ENCODE measurements around the gene L3MBTL4.

Gene L3MBTL4

DNA sequence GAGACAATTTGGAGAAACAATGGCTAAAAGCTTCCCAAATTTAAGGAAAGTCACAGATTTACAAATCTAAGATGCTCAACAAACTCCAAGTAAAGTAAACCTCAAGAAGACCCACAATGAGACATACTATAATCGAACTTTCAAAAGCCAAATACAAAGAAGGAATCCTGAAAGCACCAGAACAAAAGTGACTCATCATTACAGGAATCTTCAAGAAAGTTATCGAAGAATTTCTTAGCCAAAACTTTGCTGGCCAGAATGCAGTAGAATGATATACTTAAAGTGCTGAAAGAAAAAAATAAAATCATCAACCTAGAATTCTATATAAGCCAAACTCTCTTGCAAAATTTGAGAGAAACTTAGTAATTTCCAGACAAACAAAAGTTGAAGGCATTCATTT, 412.8 kb downstream of the L3MBTL4 start:
- ATAC-seq, result no peak
- H3K4me1 Mint-ChIP-seq, result peaks cover 15% of the 10 kb centered on the region
- no peak overlapping the region for H3K4me3 Mint-ChIP-seq

DNA sequence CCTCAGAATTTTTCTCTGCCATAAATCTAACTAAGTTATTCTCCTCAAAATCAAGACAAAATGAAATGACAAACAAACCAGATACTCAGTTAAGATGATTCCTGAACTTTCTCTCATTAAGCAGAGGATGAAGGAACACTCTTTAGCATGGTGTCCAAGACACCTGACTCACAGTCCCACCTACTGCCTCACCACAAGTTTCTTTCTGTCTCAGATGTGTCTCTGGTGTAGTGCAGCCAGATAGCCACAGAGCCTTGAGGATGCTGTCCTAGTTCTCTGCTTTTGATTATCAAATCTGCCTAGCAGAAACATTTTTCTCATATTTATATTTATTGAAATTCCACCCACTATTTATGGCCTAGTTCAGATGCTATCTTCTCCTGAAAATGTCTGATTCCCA, 415.8 kb downstream of the L3MBTL4 start:
- no peak for ATAC-seq
- Mint-ChIP-seq H3K4me1 (peaks cover 4% of the 10 kb centered on the region), H3K9me3 (peaks cover 4% of the 10 kb centered on the region), H3K4me3 (no peak overlapping the region), H3K27ac (no peak overlapping the region), H3K27me3 (no peaks in the 10 kb centered on the region), H3K36me3 (peaks cover 6% of the 10 kb centered on the region)

More for the DNA sequence above, 412.8 kb downstream of the L3MBTL4 start:
- Mint-ChIP-seq H3K27me3 (no peaks in the 10 kb centered on the region), H3K36me3 (peaks cover 12% of the 10 kb centered on the region), H3K9me3 (peaks cover 10% of the 10 kb centered on the region), H3K27ac (no peak overlapping the region)

- Mint-ChIP-seq H3K4me1 (no peaks in the 10 kb centered on the region), H3K9me3 (peaks cover 4% of the 10 kb centered on the region), H3K36me3 (peaks cover 6% of the 10 kb centered on the region), H3K27me3 (no peaks in the 10 kb centered on the region), H3K4me3 (no peak overlapping the region), H3K27ac (no peak overlapping the region)
- ATAC-seq, result no peak
Observed at GRCh38 chr18:5998166-5998881, 416.4 kb downstream of the L3MBTL4 start.

GRCh38 chr18:5997361-5997760, 417.4 kb downstream of the L3MBTL4 start:
- Mint-ChIP-seq H3K9me3 (peaks cover 4% of the 10 kb centered on the region), H3K4me3 (no peak overlapping the region), H3K27me3 (no peaks in the 10 kb centered on the region), H3K4me1 (no peaks in the 10 kb centered on the region), H3K36me3 (peaks cover 6% of the 10 kb centered on the region), H3K27ac (no peak overlapping the region)
- ATAC-seq, result no peak

DNA sequence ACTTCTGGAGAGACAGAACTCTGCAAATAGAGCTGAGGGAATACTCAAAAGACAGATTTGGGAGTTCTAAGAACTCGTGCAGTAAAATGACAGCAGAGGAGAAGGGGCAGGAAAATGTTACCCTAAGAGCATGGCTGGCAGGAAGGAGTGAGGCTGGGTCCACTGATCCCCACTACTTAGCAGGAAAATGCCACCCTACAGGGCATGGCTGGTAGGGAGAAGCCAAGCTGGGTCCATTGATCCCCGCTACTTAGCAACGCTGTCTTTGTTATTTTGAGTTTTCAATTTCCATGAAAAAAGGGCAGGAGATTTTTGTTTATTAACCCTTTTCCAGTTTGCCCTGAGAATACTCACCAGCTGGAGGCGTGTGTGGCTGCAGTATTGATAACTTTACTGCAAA, 419.1 kb downstream of the L3MBTL4 start:
- peaks cover 6% of the 10 kb centered on the region for H3K36me3 Mint-ChIP-seq
- H3K4me1 Mint-ChIP-seq, result no peaks in the 10 kb centered on the region
- no peak overlapping the region for H3K27ac Mint-ChIP-seq
- H3K27me3 Mint-ChIP-seq, result no peaks in the 10 kb centered on the region
- no peak for ATAC-seq
- peaks cover 6% of the 10 kb centered on the region for H3K9me3 Mint-ChIP-seq
- no peak overlapping the region for H3K4me3 Mint-ChIP-seq

DNA sequence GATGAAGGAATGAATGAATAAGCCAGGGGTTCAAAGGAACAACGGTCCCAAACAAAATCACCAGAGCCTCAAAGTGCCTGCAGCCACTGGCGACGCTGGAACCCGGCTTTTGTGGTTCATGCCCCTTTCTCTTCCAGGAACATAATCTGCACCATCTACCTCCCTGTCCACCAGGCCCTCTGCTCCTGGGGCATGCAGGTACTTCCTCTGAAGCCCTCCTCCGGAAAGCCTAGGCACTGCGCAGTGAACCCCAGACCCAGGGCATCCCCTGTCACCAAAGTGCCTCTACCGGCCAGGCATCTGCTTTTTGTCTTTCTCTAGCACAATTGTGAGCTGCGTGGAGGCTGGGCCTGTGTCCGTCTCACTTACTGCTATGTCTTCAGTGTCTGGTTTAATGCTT, 420.8 kb downstream of the L3MBTL4 start:
- Mint-ChIP-seq H3K27me3 (no peaks in the 10 kb centered on the region), H3K27ac (no peak overlapping the region), H3K4me1 (no peaks in the 10 kb centered on the region), H3K36me3 (no peaks in the 10 kb centered on the region), H3K9me3 (peaks cover 2% of the 10 kb centered on the region), H3K4me3 (no peak overlapping the region)
- no peak for ATAC-seq

- H3K36me3 Mint-ChIP-seq, result no peaks in the 10 kb centered on the region
- peaks cover 2% of the 10 kb centered on the region for H3K9me3 Mint-ChIP-seq
- H3K4me1 Mint-ChIP-seq, result no peaks in the 10 kb centered on the region
- no peaks in the 10 kb centered on the region for H3K27me3 Mint-ChIP-seq
- no peak overlapping the region for H3K27ac Mint-ChIP-seq
- no peak overlapping the region for H3K4me3 Mint-ChIP-seq
- ATAC-seq, result no peak
Observed at GRCh38 chr18:5992381-5992780, 422.3 kb downstream of the L3MBTL4 start.

DNA sequence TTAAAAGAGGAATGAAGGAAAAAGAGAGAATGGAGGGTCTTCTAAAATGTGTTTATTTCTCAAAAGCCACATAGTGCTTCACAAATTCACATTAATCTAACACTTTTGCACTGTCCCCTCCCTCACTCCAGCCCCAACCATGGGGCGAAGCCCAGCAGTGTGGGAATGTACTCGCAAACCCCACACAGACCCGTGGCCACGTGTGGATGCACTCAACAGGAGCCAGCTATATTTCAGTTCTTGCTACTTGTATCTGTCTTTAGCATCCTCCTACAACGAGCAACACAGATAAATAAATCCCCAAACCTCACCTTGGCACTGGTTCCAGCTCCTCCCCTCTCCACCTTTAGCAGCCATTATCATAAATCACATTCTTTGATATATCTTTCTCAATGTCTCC, 427.5 kb downstream of the L3MBTL4 start:
- Mint-ChIP-seq H3K36me3 (no peaks in the 10 kb centered on the region), H3K27ac (no peak overlapping the region), H3K27me3 (no peaks in the 10 kb centered on the region), H3K4me3 (no peak overlapping the region), H3K4me1 (no peaks in the 10 kb centered on the region), H3K9me3 (peaks cover 2% of the 10 kb centered on the region)
- ATAC-seq, result no peak

DNA sequence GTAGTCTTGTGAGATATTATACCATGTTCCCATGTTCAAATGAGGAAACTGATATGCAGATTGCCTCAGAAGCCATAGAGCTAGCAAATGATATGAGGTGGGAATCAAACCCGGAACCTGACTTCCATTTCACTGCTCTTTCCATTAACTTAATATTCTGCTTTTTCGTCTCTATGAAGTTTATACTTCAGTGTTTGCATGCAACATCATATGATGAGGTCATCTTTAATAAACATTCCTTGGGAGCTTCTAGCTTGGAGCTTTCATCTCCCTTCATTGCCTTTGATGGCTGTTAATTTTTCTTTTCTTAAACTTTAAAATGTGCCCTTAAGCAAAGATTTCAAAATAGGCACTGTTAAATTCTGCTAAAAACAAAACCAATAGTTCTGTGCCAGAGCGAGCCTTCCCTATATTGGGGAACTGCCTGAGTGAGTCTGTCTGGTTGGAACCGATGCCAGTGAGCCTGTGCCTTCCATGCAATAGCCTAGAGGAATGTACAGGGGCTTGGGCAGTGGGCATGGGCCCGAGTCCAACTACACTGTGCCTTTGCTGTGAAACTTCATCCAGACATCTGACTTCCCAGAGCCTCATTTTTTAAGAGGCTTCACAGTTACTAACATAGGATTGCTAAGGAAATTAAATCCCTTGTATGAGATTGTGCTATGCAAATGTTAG, 428.3 kb downstream of the L3MBTL4 start:
- Mint-ChIP-seq H3K4me1 (no peaks in the 10 kb centered on the region), H3K27me3 (no peaks in the 10 kb centered on the region), H3K27ac (no peak overlapping the region), H3K9me3 (no peaks in the 10 kb centered on the region), H3K36me3 (no peaks in the 10 kb centered on the region), H3K4me3 (no peak overlapping the region)
- ATAC-seq, result no peak

- Mint-ChIP-seq H3K27ac (no peak overlapping the region), H3K4me3 (no peak overlapping the region), H3K36me3 (no peaks in the 10 kb centered on the region), H3K4me1 (no peaks in the 10 kb centered on the region), H3K27me3 (no peaks in the 10 kb centered on the region), H3K9me3 (no peaks in the 10 kb centered on the region)
- ATAC-seq, result no peak
Observed at GRCh38 chr18:5984245-5984644, 430.5 kb downstream of the L3MBTL4 start.

DNA sequence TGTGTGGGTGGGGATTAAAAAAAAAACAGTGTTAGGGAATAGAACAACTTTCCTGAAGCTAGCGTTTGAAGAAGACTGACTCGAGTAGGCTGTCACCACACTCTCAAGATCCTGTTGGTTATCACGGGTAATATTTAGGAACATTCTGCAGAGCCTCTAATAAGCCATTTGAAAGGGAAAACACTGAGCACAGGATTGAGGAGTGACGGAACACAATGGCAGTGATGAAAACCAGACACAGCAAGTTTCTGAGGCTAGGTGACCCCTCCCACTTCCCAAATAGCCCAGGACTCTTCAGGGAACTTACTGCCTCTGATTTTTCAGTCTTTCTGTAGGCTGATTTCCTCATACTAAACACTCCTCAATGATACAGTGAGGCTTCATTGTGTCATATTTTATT, 431.2 kb downstream of the L3MBTL4 start:
- no peaks in the 10 kb centered on the region for H3K27me3 Mint-ChIP-seq
- no peak for ATAC-seq
- no peak overlapping the region for H3K27ac Mint-ChIP-seq
- no peaks in the 10 kb centered on the region for H3K9me3 Mint-ChIP-seq
- H3K36me3 Mint-ChIP-seq, result no peaks in the 10 kb centered on the region
- H3K4me3 Mint-ChIP-seq, result no peak overlapping the region
- no peaks in the 10 kb centered on the region for H3K4me1 Mint-ChIP-seq

GRCh38 chr18:5982332-5982731, 432.4 kb downstream of the L3MBTL4 start:
- H3K9me3 Mint-ChIP-seq, result no peaks in the 10 kb centered on the region
- ATAC-seq, result peak; percentile 32
- no peaks in the 10 kb centered on the region for H3K4me1 Mint-ChIP-seq
- no peak overlapping the region for H3K27ac Mint-ChIP-seq
- H3K27me3 Mint-ChIP-seq, result no peaks in the 10 kb centered on the region
- H3K4me3 Mint-ChIP-seq, result no peak overlapping the region
- no peaks in the 10 kb centered on the region for H3K36me3 Mint-ChIP-seq

GRCh38 chr18:5980721-5981120, 434.0 kb downstream of the L3MBTL4 start:
- Mint-ChIP-seq H3K36me3 (no peaks in the 10 kb centered on the region), H3K4me3 (no peak overlapping the region), H3K4me1 (peaks cover 8% of the 10 kb centered on the region), H3K27ac (no peak overlapping the region), H3K27me3 (no peaks in the 10 kb centered on the region), H3K9me3 (no peaks in the 10 kb centered on the region)
- no peak for ATAC-seq

DNA sequence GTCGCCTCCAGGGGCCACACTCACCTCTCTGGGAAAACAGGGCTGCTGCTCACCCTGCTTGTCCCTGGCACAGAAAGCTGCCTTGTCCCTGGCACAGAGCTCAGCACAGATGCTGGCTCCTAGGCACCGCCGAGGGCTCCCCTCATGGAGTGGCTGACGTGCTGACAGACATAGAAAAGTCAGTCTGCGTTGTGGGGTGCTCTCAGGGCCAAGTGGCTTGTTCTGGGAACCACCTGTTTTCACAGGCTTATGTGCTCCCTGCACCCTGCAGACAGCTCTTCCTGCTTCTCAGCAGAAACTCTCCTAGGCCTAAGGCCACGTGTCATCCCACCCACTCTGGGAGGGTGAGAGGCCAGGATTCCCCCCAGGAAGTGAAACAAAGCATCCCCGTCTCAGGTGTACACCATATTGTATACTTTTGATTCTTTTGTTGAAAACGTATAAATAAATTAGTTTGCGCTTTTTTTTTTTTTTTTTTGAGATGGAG, 434.7 kb downstream of the L3MBTL4 start:
- Mint-ChIP-seq H3K36me3 (no peaks in the 10 kb centered on the region), H3K27ac (no peak overlapping the region), H3K9me3 (no peaks in the 10 kb centered on the region), H3K27me3 (no peaks in the 10 kb centered on the region), H3K4me1 (peaks cover 15% of the 10 kb centered on the region), H3K4me3 (no peak overlapping the region)
- no peak for ATAC-seq

- ATAC-seq, result no peak
- H3K9me3 Mint-ChIP-seq, result no peaks in the 10 kb centered on the region
- no peaks in the 10 kb centered on the region for H3K36me3 Mint-ChIP-seq
- H3K27me3 Mint-ChIP-seq, result no peaks in the 10 kb centered on the region
- H3K4me3 Mint-ChIP-seq, result no peak overlapping the region
- H3K27ac Mint-ChIP-seq, result no peak overlapping the region
- H3K4me1 Mint-ChIP-seq, result peaks cover 22% of the 10 kb centered on the region
Observed at GRCh38 chr18:5979176-5979888, 435.4 kb downstream of the L3MBTL4 start.

GRCh38 chr18:5977022-5977421, 437.7 kb downstream of the L3MBTL4 start:
- Mint-ChIP-seq H3K27me3 (no peaks in the 10 kb centered on the region), H3K27ac (no peak overlapping the region), H3K4me1 (peaks cover 33% of the 10 kb centered on the region), H3K36me3 (no peaks in the 10 kb centered on the region), H3K4me3 (no peak overlapping the region), H3K9me3 (no peaks in the 10 kb centered on the region)
- no peak for ATAC-seq
